ENCODE measurements around the gene ZNF227.
"Not testable (repeated sequence)": the region's sequence is repeated elsewhere in the genome, so short reads cannot be mapped to it uniquely, and the experiment has no call there.

Gene ZNF227

GRCh38 chr19:44228318-44228717, 16.0 kb downstream of the ZNF227 start:
- H3K27ac Mint-ChIP-seq, result no peak overlapping the region
- no peak overlapping the region for H3K4me3 Mint-ChIP-seq
- H3K36me3 Mint-ChIP-seq (ENCODE audit: low read depth), result peaks cover 94% of the 10 kb centered on the region
- H3K9me3 Mint-ChIP-seq, result peaks cover 63% of the 10 kb centered on the region
- TF ChIP-seq CTCF (IDR thresholded peaks at IDR 0.05; ENCODE audit: unreplicated experiment in 3 of 3), result no peak
- no peaks in the 10 kb centered on the region for H3K4me1 Mint-ChIP-seq
- H3K27me3 Mint-ChIP-seq (ENCODE audit: low read depth), result peaks cover 3% of the 10 kb centered on the region

- no peak overlapping the region for H3K4me3 Mint-ChIP-seq
Measured at GRCh38 chr19:44232867-44233266, 20.5 kb downstream of the ZNF227 start.

GRCh38 chr19:44236384-44236783, 24.1 kb downstream of the ZNF227 start:
- Mint-ChIP-seq H3K36me3 (ENCODE audit: low read depth) (peaks cover 91% of the 10 kb centered on the region), H3K4me1 (no peaks in the 10 kb centered on the region), H3K4me3 (no peak overlapping the region), H3K27ac (no peak overlapping the region), H3K9me3 (peaks cover 59% of the 10 kb centered on the region), H3K27me3 (ENCODE audit: low read depth) (no peaks in the 10 kb centered on the region)
- no peak for TF ChIP-seq CTCF (IDR thresholded peaks at IDR 0.05; ENCODE audit: unreplicated experiment in 3 of 3)

More at GRCh38 chr19:44232867-44233266, 20.5 kb downstream of the ZNF227 start:
- no peak for TF ChIP-seq CTCF (IDR thresholded peaks at IDR 0.05; ENCODE audit: unreplicated experiment in 3 of 3)
- no peaks in the 10 kb centered on the region for H3K4me1 Mint-ChIP-seq
- H3K27me3 Mint-ChIP-seq (ENCODE audit: low read depth), result peaks cover 3% of the 10 kb centered on the region
- H3K9me3 Mint-ChIP-seq, result peaks cover 71% of the 10 kb centered on the region
- H3K36me3 Mint-ChIP-seq (ENCODE audit: low read depth), result peaks cover 99% of the 10 kb centered on the region
- no peak overlapping the region for H3K27ac Mint-ChIP-seq

DNA sequence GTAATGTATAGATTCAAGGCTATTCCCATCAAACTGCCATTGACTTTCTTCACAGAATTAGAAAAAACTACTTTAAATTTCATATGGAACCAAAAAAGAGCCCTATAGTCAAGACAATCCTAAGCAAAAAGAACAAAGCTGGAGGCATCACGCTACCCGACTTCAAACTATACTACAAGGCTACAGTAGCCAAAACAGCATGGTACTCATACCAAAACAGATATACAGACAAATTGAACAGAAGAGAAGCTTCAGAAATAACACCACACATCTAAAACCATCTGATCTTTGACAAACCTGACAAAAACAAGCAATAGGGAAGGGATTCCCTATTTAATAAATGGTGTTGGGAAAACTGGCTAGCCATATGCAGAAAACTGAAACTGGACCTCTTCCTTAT, 40.0 kb downstream of the ZNF227 start:
- not testable (repeated sequence) for H3K4me1 Mint-ChIP-seq
- peaks cover 92% of the 10 kb centered on the region for H3K36me3 Mint-ChIP-seq (ENCODE audit: low read depth)

GRCh38 chr19:44253392-44253791, 41.1 kb downstream of the ZNF227 start:
- peaks cover 96% of the 10 kb centered on the region for H3K9me3 Mint-ChIP-seq
- H3K27me3 Mint-ChIP-seq (ENCODE audit: low read depth); H3K4me3 Mint-ChIP-seq; H3K4me1 Mint-ChIP-seq; H3K27ac Mint-ChIP-seq: not testable (repeated sequence)
- H3K36me3 Mint-ChIP-seq (ENCODE audit: low read depth), result peaks cover 94% of the 10 kb centered on the region

More for the DNA sequence above, 40.0 kb downstream of the ZNF227 start:
- H3K4me3 Mint-ChIP-seq; H3K27me3 Mint-ChIP-seq (ENCODE audit: low read depth); H3K27ac Mint-ChIP-seq: not testable (repeated sequence)
- peaks cover 94% of the 10 kb centered on the region for H3K9me3 Mint-ChIP-seq

DNA sequence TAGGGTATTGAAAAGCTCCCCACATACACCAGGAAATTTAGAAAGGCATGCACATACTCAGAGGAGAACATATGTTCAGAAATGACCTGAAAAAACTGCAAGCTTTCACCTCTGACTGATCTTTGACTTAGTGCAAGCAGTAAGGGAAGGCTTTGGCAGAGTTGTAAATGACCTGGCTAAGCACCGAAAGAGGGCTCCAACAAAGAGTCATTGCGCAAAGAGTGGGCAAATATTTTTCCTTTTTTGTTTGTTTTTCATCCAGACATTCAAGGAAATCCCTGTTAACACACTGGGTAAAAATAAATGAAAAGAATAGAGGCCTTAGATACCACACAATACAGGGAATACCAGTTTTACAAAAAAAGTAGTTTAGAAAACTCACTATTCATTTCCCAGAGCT, 42.2 kb downstream of the ZNF227 start:
- TF ChIP-seq CTCF (IDR thresholded peaks at IDR 0.05; ENCODE audit: unreplicated experiment in 3 of 3), result no peak
- no peaks in the 10 kb centered on the region for H3K27me3 Mint-ChIP-seq (ENCODE audit: low read depth)
- H3K4me1 Mint-ChIP-seq, result no peaks in the 10 kb centered on the region
- H3K4me3 Mint-ChIP-seq, result no peak overlapping the region
- H3K36me3 Mint-ChIP-seq (ENCODE audit: low read depth), result peaks cover 87% of the 10 kb centered on the region
- no peak overlapping the region for H3K27ac Mint-ChIP-seq
- peaks cover 90% of the 10 kb centered on the region for H3K9me3 Mint-ChIP-seq

DNA sequence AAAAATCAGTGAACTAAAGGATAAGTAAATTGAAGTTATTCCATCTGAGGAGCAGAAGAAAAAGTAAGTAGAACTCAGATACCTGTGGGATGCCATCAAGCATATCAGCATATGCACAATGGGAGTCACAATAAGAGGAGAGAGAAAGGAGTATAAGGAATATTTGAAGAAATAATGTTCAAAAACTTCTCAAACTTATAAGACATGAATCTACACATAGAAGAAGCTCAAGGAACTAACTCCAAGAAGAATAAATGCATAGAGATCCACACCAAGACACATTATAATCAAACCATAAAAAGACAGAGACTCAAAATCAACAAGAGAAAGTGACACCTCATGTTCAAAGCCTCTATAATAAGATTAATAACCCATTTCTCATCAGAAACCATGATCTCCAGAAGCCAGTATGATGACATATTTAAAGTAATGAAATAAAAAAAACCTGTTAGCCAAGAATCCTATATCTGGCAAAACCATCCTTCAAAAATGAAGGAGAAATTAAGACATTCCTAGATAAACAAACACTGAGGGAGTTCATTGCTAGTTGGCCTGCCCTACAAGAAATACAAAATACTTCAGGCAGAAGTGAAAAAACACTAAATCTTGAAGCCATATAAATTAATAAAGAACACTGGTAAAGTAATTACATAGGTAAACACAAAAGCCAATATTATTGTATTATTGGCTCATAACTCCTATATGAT, 43.5 kb downstream of the ZNF227 start:
- Mint-ChIP-seq H3K4me1 (peaks cover 5% of the 10 kb centered on the region), H3K4me3 (no peak overlapping the region), H3K36me3 (ENCODE audit: low read depth) (peaks cover 85% of the 10 kb centered on the region), H3K27me3 (ENCODE audit: low read depth) (peaks cover 5% of the 10 kb centered on the region), H3K9me3 (peaks cover 83% of the 10 kb centered on the region), H3K27ac (no peak overlapping the region)
- no peak for TF ChIP-seq CTCF (IDR thresholded peaks at IDR 0.05; ENCODE audit: unreplicated experiment in 3 of 3)

Measured in nephron (organoid).